ENCODE data around the gene PSMA1. TPM values are rescaled to one million over a fixed set of nuclear protein-coding genes. Genes with fewer than 3 reads are reported as not detected.

Gene PSMA1
- total RNA-seq, 1 experiment from 2014 or later: 143 TPM

DNA sequence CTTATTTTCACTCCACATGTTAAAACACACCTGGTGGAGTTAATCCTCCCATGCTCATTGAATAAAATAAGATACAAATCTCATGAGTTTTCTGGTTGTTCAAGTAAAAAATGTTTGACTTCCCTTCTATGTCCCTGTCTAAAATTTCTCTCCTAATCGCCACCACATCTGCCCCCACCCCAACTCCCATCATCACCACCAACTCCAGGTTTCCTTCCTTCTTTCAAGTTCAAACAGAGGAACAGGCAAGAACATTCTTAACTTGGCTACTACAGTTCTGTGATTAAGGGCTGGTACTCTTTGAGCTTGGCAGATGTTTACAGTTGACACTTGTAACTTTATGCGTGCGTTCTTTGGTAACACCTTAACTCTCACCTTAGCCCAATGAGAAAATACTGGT is 9.1 kb upstream of the PSMA1 start:
- H3K79me2 ChIP-seq (ENCODE audit: low read depth): no peaks in the 10 kb centered on the region
- ChIA-PET POLR2A (ENCODE audit: unreplicated experiment) (no interaction called here), CTCF (no interaction called here)
- H3K27ac ChIP-seq: no peak overlapping the region
- H3F3A ChIP-seq (ENCODE audit: insufficient read depth, low read depth): no peaks in the 10 kb centered on the region
- H3K4me1 ChIP-seq (replicated peaks; ENCODE audit: insufficient read depth): peaks cover 12% of the 10 kb centered on the region
- H2AFZ ChIP-seq: no peak overlapping the region
- H4K20me1 ChIP-seq (ENCODE audit: insufficient read depth): no peaks in the 10 kb centered on the region
- H3K9me3 ChIP-seq (ENCODE audit: insufficient read depth, low read depth): no peaks in the 10 kb centered on the region
- H3K27me3 ChIP-seq (ENCODE audit: insufficient read depth, low read depth): no peaks in the 10 kb centered on the region
- no peaks in the 10 kb centered on the region for H3K9me2 ChIP-seq (ENCODE audit: insufficient read depth)
- no peak overlapping the region for H3K4me3 ChIP-seq
- BruUV-seq (replicated peaks): no TSS peak
- H3K36me3 ChIP-seq (ENCODE audit: low read depth): no peaks in the 10 kb centered on the region
- intact Hi-C loops (cut with micrococcal nuclease; ENCODE audit: unreplicated experiment): no loop called here
- DNase-seq: no peak
- TF ChIP-seq, protein P1, sequence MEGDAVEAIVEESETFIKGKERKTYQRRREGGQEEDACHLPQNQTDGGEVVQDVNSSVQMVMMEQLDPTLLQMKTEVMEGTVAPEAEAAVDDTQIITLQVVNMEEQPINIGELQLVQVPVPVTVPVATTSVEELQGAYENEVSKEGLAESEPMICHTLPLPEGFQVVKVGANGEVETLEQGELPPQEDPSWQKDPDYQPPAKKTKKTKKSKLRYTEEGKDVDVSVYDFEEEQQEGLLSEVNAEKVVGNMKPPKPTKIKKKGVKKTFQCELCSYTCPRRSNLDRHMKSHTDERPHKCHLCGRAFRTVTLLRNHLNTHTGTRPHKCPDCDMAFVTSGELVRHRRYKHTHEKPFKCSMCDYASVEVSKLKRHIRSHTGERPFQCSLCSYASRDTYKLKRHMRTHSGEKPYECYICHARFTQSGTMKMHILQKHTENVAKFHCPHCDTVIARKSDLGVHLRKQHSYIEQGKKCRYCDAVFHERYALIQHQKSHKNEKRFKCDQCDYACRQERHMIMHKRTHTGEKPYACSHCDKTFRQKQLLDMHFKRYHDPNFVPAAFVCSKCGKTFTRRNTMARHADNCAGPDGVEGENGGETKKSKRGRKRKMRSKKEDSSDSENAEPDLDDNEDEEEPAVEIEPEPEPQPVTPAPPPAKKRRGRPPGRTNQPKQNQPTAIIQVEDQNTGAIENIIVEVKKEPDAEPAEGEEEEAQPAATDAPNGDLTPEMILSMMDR (conservative IDR thresholded peaks at IDR 0.05): no peak
- no peak for TF ChIP-seq EZH2 (IDR thresholded peaks at IDR 0.05; ENCODE audit: low read depth)
- H3K4me2 ChIP-seq: peak overlapping the region; percentile 59; the same call in 1 of the 2 replicates

DNA sequence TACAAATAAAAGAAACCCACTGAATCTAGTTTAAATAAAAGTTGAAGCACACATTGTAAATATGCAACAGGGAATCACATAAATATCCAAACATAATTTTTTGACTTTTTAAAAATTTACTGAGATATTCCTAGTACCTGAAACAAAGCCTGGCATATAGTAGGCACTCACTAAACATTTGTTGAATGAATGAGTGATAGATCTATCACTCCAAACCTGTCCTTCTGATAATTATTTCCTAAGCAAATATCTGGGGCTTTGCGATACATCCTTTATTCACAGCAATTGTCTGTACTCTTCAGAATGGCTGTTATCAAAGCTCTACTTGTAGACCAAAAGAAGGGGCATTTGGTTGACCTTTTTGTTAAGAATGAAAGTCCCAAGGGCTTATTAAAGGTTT is 2.6 kb upstream of the PSMA1 start:
- intact Hi-C loops (cut with micrococcal nuclease; ENCODE audit: unreplicated experiment): loop anchor here (5.0 kb wide), 1 partner anchor 370 kb away; the partner anchor contains the start of gene CYP2R1
- H2AFZ ChIP-seq: no peak overlapping the region
- POLR2A ChIA-PET (ENCODE audit: unreplicated experiment): no interaction called here

DNA sequence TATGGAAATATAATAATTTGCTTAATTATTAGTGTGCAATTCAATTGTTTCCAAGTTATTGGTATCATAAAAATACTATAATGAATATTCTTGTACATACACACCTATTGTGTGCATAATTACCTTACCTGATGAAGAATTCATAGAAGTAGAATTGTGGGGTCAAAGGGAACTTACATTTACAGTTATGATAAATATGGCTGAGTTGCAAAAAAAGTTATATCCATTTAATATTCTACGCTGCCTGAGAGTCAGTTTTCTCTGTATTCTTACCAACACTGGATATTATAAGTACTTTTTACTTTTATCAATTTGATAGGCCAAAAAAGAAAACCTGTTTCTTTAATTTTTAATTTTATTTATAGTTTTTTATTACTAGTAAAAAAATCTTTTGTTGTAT is 2.1 kb upstream of the PSMA1 start:
- no peaks in the 10 kb centered on the region for H3K27me3 ChIP-seq (ENCODE audit: insufficient read depth, low read depth)
- H3K36me3 ChIP-seq (ENCODE audit: low read depth): peaks cover 3% of the 10 kb centered on the region; the same call in 1 of the 2 replicates
- no TSS peak for BruUV-seq (replicated peaks)
- H3K9me2 ChIP-seq (ENCODE audit: insufficient read depth): no peaks in the 10 kb centered on the region
- peaks cover 4% of the 10 kb centered on the region; the same call in 1 of the 2 replicates for H3F3A ChIP-seq (ENCODE audit: insufficient read depth, low read depth)
- no peak for DNase-seq
- ChIA-PET CTCF (no interaction called here), POLR2A (ENCODE audit: unreplicated experiment) (no interaction called here)
- TF ChIP-seq, protein P1 (conservative IDR thresholded peaks at IDR 0.05): no peak
- TF ChIP-seq EZH2 (IDR thresholded peaks at IDR 0.05; ENCODE audit: low read depth): no peak
- H3K4me3 ChIP-seq: no peak overlapping the region
- H3K27ac ChIP-seq: no peak overlapping the region
- no peaks in the 10 kb centered on the region for H3K9me3 ChIP-seq (ENCODE audit: insufficient read depth, low read depth)
- no peak overlapping the region for H2AFZ ChIP-seq
- H3K4me2 ChIP-seq: no peak overlapping the region
- intact Hi-C loops (cut with micrococcal nuclease; ENCODE audit: unreplicated experiment): loop anchor here (5.0 kb wide), 1 partner anchor 370 kb away; the partner anchor contains the start of gene CYP2R1
- no peaks in the 10 kb centered on the region; the same call in 1 of the 2 replicates for H3K4me1 ChIP-seq (replicated peaks; ENCODE audit: insufficient read depth)
- no peaks in the 10 kb centered on the region for H4K20me1 ChIP-seq (ENCODE audit: insufficient read depth)
- H3K79me2 ChIP-seq (ENCODE audit: low read depth): peaks cover 29% of the 10 kb centered on the region

More for the DNA sequence above, 2.6 kb upstream of the PSMA1 start:
- H3K27ac ChIP-seq: no peak overlapping the region
- H3F3A ChIP-seq (ENCODE audit: insufficient read depth, low read depth): peaks cover 4% of the 10 kb centered on the region; the same call in 1 of the 2 replicates
- no peaks in the 10 kb centered on the region for H3K27me3 ChIP-seq (ENCODE audit: insufficient read depth, low read depth)
- no peak overlapping the region for H3K4me3 ChIP-seq
- H3K4me1 ChIP-seq (replicated peaks; ENCODE audit: insufficient read depth): no peaks in the 10 kb centered on the region; the same call in 1 of the 2 replicates
- H3K9me3 ChIP-seq (ENCODE audit: insufficient read depth, low read depth): no peaks in the 10 kb centered on the region
- peaks cover 23% of the 10 kb centered on the region for H3K79me2 ChIP-seq (ENCODE audit: low read depth)
- CTCF ChIA-PET: interaction anchor here (0.7 kb wide), 1 partner anchor 24 kb away, joined by 6 read pairs; no protein-coding TSS in a partner anchor
- H3K36me3 ChIP-seq (ENCODE audit: low read depth): no peaks in the 10 kb centered on the region; the same call in 1 of the 2 replicates
- H4K20me1 ChIP-seq (ENCODE audit: insufficient read depth): no peaks in the 10 kb centered on the region
- TF ChIP-seq, protein P1 (conservative IDR thresholded peaks at IDR 0.05): no peak
- TF ChIP-seq EZH2 (IDR thresholded peaks at IDR 0.05; ENCODE audit: low read depth): no peak
- no peaks in the 10 kb centered on the region for H3K9me2 ChIP-seq (ENCODE audit: insufficient read depth)
- no peak overlapping the region for H3K4me2 ChIP-seq
- no peak for DNase-seq
- BruUV-seq (replicated peaks): no TSS peak

Data from PC-9 (cell line).